Measurements from ENCODE around the gene SMIM23.

GRCh38 chr5:171805746-171806145, 20.1 kb downstream of the SMIM23 start:
- TF ChIP-seq POLR2AphosphoS5 (IDR thresholded peaks at IDR 0.05) = no peak
- TF ChIP-seq, protein P1, sequence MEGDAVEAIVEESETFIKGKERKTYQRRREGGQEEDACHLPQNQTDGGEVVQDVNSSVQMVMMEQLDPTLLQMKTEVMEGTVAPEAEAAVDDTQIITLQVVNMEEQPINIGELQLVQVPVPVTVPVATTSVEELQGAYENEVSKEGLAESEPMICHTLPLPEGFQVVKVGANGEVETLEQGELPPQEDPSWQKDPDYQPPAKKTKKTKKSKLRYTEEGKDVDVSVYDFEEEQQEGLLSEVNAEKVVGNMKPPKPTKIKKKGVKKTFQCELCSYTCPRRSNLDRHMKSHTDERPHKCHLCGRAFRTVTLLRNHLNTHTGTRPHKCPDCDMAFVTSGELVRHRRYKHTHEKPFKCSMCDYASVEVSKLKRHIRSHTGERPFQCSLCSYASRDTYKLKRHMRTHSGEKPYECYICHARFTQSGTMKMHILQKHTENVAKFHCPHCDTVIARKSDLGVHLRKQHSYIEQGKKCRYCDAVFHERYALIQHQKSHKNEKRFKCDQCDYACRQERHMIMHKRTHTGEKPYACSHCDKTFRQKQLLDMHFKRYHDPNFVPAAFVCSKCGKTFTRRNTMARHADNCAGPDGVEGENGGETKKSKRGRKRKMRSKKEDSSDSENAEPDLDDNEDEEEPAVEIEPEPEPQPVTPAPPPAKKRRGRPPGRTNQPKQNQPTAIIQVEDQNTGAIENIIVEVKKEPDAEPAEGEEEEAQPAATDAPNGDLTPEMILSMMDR (IDR thresholded peaks at IDR 0.05) = no peak

Measured in stomach (tissue), 4 donors.